ENCODE measurements around the gene SIDT1.

DNA sequence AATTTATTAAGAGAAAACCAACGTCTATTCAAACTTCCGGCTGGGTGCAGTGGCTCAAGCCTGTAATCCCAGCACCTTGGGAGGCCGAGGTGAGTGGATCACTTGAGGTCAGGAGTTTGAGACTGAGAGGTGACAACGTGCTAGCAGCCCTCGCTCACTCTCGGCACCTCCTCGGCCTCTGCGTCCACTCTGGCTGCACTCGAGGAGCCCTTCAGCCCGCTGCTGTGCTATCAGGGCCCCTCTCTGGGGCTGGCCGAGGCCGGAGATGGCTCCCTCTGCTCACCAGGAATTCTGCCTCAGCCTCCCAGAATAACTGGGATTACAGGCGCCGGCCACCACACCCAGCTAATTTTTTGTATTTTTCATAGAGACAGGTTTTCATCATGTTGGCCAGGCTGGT lies 105.4 kb downstream of the SIDT1 start:
- TF ChIP-seq, protein P1, sequence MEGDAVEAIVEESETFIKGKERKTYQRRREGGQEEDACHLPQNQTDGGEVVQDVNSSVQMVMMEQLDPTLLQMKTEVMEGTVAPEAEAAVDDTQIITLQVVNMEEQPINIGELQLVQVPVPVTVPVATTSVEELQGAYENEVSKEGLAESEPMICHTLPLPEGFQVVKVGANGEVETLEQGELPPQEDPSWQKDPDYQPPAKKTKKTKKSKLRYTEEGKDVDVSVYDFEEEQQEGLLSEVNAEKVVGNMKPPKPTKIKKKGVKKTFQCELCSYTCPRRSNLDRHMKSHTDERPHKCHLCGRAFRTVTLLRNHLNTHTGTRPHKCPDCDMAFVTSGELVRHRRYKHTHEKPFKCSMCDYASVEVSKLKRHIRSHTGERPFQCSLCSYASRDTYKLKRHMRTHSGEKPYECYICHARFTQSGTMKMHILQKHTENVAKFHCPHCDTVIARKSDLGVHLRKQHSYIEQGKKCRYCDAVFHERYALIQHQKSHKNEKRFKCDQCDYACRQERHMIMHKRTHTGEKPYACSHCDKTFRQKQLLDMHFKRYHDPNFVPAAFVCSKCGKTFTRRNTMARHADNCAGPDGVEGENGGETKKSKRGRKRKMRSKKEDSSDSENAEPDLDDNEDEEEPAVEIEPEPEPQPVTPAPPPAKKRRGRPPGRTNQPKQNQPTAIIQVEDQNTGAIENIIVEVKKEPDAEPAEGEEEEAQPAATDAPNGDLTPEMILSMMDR (IDR thresholded peaks at IDR 0.05): no peak
- no peak for TF ChIP-seq EZH2 (IDR thresholded peaks at IDR 0.05; ENCODE audit: borderline replicate concordance, insufficient read depth, low read depth, low read length, poor library complexity, severe bottlenecking)
